Mesodermal cell (in vitro differentiated cells): ENCODE results near the gene MRFAP1.
"Not testable (repeated sequence)": the region's sequence is repeated elsewhere in the genome, so short reads cannot be mapped to it uniquely, and the experiment has no call there.

Source experiments
- H3K27ac ChIP-seq: 2 replicates; pipeline ENCODE4 v1.7.0; 2013; ENCODE audit warnings: mild to moderate bottlenecking, low read depth, low read length, moderate library complexity; ENCODE audit not compliant: severe bottlenecking
- H3K36me3 ChIP-seq: 2 replicates; pipeline ENCODE4 v1.7.1; 2013; ENCODE audit warnings: mild to moderate bottlenecking, low read length, moderate library complexity; ENCODE audit not compliant: control insufficient read depth, insufficient read depth
- H3K4me1 ChIP-seq: one replicate; pipeline ENCODE4 v1.7.1; 2013; ENCODE audit warnings: mild to moderate bottlenecking, low read length; ENCODE audit not compliant: insufficient read depth, control insufficient read depth, poor library complexity, severe bottlenecking
- H3K4me3 ChIP-seq: 2 replicates; pipeline ENCODE4 v1.7.0; 2013; ENCODE audit warnings: low read length, control low read depth, mild to moderate bottlenecking; ENCODE audit not compliant: insufficient read depth, poor library complexity, severe bottlenecking; ENCODE audit errors: extremely low read depth
- H3K9me3 ChIP-seq: 2 replicates; pipeline ENCODE4 v1.7.1; 2013; ENCODE audit warnings: mild to moderate bottlenecking, low read length, moderate library complexity; ENCODE audit not compliant: control insufficient read depth
- WGBS, 2 experiments: methylation state at CpG; one replicate each; pipeline ENCODE4 v1.1.5; 2013; ENCODE audit warnings: missing lambda C conversion rate in 2 of 2; ENCODE audit not compliant: insufficient coverage in 2 of 2; 5-methylcytosine and 5-hydroxymethylcytosine counted together

Gene MRFAP1

DNA sequence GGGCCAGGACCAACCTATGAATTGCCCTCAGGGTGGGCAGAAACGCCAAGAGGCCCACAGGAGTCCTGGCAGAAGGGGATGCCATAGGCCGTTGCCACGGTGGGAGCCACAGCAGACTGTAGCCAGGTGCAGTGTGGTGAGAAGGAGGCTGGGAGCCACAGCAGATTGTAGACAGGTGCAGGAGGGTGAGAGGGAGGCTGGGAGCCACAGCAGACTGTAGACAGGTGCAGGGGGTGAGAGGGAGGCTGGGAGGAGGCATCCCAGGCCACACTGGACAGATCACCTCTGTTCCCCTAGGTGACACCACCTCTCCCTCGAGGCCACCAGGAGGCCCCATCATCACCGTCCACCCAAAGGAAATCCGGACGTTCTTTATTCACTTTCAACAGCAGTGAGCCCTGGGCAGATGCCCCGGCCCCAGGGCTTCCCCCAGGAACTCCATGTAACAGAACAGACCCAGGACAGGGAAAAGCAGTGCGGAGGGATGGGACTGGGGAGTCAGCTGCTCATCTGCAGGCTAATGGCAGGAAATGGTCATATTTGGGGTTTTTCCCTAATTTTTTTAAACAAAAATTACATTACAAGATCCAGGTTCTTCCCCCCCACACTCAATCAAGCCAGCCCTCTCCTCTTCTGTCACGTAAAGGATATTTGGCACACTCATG, 19.5 kb upstream of the MRFAP1 start:
- H3K36me3 ChIP-seq, result peaks cover 3% of the 10 kb centered on the region
- no peak overlapping the region for H3K4me3 ChIP-seq
- WGBS, 2 experiments, result 92 to 93% methylated on average over 8 to 9 of the region's 10 CpGs
- no peak overlapping the region for H3K27ac ChIP-seq
- no peaks in the 10 kb centered on the region for H3K4me1 ChIP-seq
- H3K9me3 ChIP-seq, result no peaks in the 10 kb centered on the region

DNA sequence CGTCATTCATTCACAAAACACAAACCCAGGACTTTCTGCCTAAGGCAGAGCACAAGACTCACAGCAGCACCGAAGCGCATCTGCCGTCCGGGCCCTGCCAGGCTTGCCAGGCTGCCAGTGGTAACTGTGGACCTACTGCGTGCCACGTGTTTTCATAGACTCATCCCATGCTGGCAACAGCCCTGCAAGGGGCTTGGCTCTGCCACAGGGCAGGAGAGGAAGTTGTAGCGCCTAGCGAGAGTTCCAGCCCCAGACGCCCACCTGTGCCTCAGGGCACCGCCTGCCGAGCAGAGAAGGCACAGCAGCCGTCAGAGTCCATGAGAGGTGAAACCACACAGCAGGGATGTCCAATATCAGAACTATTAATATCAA, 18.9 kb upstream of the MRFAP1 start:
- H3K27ac ChIP-seq, result no peak overlapping the region
- no peaks in the 10 kb centered on the region for H3K4me1 ChIP-seq
- H3K9me3 ChIP-seq, result no peaks in the 10 kb centered on the region
- H3K36me3 ChIP-seq, result peaks cover 3% of the 10 kb centered on the region
- 92 to 93% methylated on average over 13 of the region's 13 CpGs for WGBS, 2 experiments
- H3K4me3 ChIP-seq, result no peak overlapping the region

DNA sequence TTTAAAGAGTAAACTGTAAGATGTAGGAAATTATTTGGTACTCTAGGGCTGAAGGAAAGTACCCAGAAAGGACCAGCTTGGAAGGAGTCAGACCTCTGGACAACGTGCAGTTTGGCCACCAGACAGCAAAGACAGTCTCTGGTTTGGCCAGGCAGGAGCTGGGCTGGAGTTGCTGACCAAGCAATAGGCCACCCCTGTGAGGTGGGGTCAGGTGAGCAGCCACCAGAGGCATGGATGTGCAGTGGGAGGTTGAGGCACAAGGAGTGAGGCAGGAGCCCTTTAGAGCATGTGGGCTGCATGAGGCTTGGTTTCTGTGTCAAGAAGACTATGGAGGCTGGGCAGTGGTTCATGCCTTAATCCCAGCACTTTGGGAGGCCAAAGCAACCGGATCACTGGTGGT, 17.7 kb upstream of the MRFAP1 start:
- Histone ChIP-seq H3K9me3 (no peaks in the 10 kb centered on the region), H3K27ac (no peak overlapping the region), H3K4me3 (no peak overlapping the region), H3K4me1 (no peaks in the 10 kb centered on the region), H3K36me3 (peaks cover 3% of the 10 kb centered on the region)
- 92 to 94% methylated on average over 2 of the region's 2 CpGs for WGBS, 2 experiments

DNA sequence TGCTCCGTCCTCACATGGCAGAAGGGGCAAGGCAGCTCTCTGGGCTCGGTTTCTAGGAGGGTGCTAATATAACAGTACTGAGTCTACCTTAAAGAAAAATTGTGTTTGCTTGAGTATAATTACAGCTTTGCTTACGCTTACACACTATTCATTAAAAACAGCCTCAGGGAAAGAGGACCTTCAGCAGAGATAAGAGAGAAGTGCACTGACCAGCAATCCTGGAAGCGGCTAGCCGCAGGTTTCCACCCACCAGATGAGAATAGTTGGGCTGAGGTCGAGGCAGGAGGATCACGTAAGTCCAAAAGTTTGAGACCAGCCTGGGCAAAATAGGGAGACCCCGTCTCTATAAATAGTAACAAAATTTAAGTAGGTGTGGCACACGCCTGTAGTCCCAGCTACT, 15.2 kb upstream of the MRFAP1 start:
- H3K4me1 ChIP-seq, result no peaks in the 10 kb centered on the region
- no peaks in the 10 kb centered on the region for H3K36me3 ChIP-seq
- 95 to 97% methylated on average over 5 to 7 of the region's 9 CpGs for WGBS, 2 experiments
- no peak overlapping the region for H3K4me3 ChIP-seq
- H3K27ac ChIP-seq, result no peak overlapping the region
- no peaks in the 10 kb centered on the region for H3K9me3 ChIP-seq

DNA sequence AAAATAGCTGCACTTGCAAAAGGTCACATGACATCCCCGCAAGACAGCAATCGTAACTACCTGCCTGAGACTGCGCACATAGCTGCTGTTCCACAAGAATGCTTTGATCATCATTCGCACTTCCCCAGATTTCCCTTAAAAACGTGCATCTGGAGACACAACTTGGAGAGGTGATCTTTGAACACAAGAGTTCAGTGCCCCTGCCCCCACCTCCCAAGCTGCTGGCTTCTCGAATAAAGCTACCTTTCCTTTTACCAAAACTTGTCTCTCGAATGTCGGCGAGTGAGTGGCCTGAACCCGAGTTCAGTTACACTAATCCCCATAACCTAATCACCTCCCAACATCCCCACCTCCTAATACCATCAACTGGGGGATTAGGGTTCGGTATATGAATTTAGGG, 14.4 kb upstream of the MRFAP1 start:
- WGBS, 2 experiments, result 90 to 95% methylated on average over 7 to 9 of the region's 11 CpGs
- Histone ChIP-seq H3K9me3 (no peaks in the 10 kb centered on the region), H3K27ac (no peak overlapping the region), H3K4me3 (no peak overlapping the region), H3K4me1 (no peaks in the 10 kb centered on the region), H3K36me3 (no peaks in the 10 kb centered on the region)

DNA sequence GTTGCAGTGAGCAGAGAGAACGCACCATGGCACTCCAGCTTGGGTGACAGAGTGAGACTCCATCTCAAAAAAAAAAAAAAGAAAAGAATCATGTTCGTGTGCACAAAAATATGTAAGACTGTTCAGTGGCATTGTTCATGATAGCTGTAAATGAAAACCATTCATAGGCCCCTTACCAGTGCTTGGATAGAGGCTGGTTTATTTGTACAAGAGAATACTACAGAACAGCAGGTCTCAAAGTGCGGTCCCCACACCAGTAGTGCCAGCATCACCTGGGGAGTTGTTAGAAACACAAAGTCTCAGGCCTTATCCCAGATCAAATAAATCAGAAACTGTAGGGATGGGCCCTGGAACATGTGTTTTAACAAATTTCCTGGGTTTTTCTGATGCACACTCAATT, 12.7 kb upstream of the MRFAP1 start:
- Histone ChIP-seq H3K9me3 (no peaks in the 10 kb centered on the region), H3K4me1 (no peaks in the 10 kb centered on the region), H3K36me3 (no peaks in the 10 kb centered on the region), H3K27ac (no peak overlapping the region), H3K4me3 (no peak overlapping the region)
- 79% methylated on average over 3 of the region's 3 CpGs; no CpG with 5 or more reads in 1 of the 2 experiments for WGBS, 2 experiments

DNA sequence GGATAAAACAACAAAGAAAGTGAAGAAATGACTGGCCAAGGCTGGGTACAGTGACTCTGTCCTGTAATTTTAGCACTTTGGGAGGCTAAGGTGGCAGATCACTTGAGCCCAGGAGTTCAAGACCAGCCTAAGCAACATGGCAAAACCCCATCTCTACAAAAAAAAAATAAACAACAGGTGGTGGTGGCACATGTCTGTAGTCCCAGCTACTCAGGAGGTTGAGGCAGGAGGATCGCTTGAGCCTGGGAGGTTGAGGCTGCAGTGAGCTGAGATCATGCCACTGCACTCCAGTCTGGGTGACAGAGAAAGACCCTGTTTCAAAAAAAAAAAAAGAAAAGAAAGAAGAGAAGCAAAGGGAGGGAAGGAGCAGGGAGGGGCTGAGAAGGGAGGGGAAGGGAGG, 12.0 kb upstream of the MRFAP1 start:
- 100% methylated on average over 1 of the region's 1 CpG for WGBS, 2 experiments
- H3K27ac ChIP-seq, H3K4me3 ChIP-seq, H3K9me3 ChIP-seq, H3K4me1 ChIP-seq, H3K36me3 ChIP-seq: not testable (repeated sequence)

DNA sequence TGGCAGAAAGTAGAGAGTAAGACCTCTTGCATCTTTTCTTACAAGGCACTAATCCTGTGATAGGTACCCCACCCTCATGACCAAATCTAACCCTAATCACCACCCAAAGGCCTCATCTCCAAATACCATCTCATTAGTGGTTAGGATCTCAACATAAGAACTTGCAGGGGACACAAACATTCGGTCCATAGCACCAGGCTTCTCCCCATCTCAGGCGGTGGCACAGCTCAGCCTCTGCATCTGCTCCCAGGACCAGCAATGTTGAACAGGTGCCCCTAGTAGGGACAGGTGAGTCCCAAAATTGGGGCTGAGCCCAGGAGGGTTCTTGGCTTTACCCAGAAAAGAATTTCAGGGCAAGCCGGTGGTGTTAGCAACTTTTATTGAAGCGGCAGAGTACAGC, 8.4 kb upstream of the MRFAP1 start:
- Histone ChIP-seq H3K36me3 (no peaks in the 10 kb centered on the region), H3K4me1 (no peaks in the 10 kb centered on the region), H3K4me3 (no peak overlapping the region), H3K9me3 (no peaks in the 10 kb centered on the region), H3K27ac (no peak overlapping the region)
- WGBS, 2 experiments, result 94 to 97% methylated on average over 4 of the region's 4 CpGs

DNA sequence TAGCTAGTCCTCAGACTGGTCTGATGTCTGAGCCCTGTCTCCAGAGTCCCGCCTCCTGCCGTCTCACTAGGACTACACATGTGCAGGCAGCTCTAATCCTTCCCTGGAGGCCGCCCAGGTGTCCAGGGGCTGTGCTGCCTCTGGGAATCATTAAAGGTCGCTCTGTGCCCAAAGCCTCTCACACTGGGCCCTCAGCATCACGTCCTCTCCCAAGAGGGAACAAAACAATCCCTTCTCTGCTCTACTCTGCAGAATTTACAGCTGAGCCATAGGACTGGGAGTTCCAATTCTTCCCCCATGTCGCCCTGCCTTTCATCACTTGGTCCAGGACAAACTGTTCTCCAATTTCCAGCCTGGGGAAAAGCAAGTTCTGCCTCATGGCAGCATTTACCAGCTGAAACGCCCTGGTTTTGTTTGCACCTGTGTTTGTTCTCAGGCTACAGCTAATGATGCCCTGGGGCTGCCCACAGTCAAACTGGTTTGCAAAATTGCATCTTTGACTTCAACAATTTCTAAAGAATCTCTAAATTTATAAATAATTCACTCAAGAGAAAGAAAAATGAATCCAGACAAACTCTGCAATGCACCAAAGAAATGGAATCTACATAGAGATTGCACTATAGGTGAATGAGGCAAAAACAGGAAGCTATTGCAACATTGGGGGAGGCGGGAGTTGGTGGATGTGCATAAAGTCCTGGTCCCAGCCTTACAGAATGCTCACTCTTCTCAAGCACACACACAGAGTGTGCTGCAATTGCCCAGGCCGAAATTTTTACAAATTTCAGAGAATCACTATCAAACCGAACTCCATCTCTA, 7.2 kb upstream of the MRFAP1 start:
- no peaks in the 10 kb centered on the region for H3K36me3 ChIP-seq
- H3K27ac ChIP-seq, result no peak overlapping the region
- no peaks in the 10 kb centered on the region for H3K9me3 ChIP-seq
- H3K4me3 ChIP-seq, result no peak overlapping the region
- WGBS, 2 experiments, result 83 to 89% methylated on average over 7 of the region's 10 CpGs
- no peaks in the 10 kb centered on the region for H3K4me1 ChIP-seq

DNA sequence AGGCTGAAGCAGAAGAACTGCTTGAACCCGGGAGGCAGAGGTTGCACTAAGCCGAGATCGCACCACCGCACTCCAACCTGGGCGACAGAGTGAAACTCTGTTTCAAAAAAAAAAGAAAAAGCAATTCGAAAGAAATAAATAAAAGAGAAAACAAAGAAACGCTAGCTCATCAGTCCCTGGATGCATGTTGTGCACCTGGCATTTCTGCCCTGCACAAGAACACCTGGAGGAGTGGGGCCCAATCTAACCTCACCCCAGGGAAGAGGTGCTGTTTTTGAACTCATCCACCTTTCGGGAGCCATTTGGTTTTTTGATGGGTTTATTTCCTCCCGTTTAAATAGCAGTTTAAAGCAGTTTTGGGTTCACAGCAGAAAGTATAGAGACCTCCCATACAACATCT, 5.7 kb upstream of the MRFAP1 start:
- Histone ChIP-seq H3K4me1 (no peaks in the 10 kb centered on the region), H3K36me3 (no peaks in the 10 kb centered on the region), H3K4me3 (no peak overlapping the region), H3K9me3 (no peaks in the 10 kb centered on the region), H3K27ac (no peak overlapping the region)
- 91 to 95% methylated on average over 7 of the region's 9 CpGs for WGBS, 2 experiments

DNA sequence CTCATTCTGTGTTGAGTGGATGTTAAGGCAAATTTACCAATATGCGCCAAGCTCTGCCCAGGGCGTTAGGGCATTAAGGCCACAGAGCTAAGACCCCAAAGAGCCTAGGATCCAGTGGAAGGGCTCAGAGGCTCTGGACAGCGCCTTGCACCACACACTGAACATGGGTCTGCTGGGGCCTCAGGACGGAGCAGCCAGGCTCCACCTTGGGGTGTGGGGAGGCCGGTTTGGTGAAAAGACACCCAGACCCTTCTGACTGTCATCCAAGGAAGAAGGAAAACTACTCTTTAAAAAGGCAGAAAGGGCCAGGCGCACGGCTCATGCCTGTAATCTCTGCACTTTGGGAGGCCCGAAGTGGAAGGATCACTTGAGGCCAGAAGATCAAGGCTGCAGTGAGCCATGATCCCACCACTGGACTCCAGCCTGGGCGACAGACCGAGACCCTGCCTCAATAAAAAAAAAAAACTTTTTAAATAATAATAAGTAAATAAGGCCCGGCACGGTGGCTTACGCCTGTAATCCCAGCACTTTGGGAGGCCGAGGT, 1.3 kb upstream of the MRFAP1 start:
- no peaks in the 10 kb centered on the region for H3K9me3 ChIP-seq
- WGBS, 2 experiments, result 89 to 95% methylated on average over 6 to 7 of the region's 14 CpGs
- H3K4me3 ChIP-seq, result no peak overlapping the region
- H3K4me1 ChIP-seq, result no peaks in the 10 kb centered on the region
- no peak overlapping the region for H3K27ac ChIP-seq
- peaks cover 18% of the 10 kb centered on the region for H3K36me3 ChIP-seq
